Measurements from ENCODE around the gene LCA5.
"Not testable (repeated sequence)": the region's sequence is repeated elsewhere in the genome, so short reads cannot be mapped to it uniquely, and the experiment has no call there.

Gene LCA5

GRCh38 chr6:79536585-79536953 lies 661 bp downstream of the LCA5 start:
- DNase-seq = no peak

DNA sequence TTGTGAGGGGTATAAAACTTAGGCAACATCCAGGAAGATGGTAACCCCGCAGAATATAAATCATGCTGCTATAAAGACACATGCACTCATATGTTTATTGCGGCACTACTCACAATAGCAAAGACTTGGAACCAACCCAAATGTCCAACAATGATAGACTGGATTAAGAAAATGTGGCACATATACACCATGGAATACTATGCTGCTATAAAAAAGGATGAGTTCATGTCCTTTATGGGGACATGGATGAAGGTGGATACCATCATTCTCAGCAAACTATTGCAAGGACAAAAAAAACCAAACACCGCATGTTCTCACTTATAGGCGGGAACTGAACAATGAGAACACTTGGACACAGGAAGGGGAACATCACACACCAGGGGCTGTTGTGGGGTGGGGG lies 7.7 kb downstream of the LCA5 start:
- DNase-seq = not testable (repeated sequence)

GRCh38 chr6:79526897-79527296 lies 10.3 kb downstream of the LCA5 start:
- no peak for DNase-seq

DNA sequence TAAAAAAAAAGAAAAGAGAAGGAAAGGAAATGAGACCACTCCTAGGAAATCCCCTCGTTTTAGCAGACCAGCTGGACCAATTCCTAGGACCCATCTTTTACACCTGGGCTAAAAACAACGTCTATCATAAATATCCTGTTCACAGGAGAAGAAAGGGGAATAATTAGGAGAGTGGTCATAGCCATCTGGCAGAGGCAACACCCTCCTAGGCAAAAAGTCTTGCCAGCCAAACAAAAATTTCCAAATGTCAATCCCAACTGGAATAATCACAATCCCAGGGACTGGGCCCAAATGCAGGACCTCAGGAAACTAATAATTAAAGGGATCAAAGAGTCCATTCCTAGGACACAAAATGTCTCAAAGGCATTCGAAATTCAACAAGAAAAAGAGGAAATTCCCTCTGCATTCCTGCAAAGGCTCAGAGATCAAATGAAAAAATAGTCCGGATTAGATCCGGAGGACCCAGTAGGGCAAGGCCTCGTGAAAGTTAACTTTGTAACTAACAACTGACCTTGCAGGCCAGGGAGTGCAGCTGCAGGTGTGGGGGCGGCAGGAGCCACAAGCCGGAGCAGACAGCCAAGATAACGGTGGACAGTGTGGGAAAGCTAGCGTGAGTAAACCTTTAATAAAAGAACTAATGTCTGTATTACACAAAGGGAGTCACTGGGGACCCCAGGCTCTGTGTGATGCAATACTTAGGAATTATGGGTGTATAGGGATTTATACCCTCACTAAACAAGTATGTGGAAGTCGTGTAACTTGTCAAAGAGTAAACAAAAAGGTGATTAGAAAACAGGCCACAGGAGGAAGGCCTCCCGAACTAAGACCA lies 11.7 kb downstream of the LCA5 start:
- DNase-seq = no peak

- DNase-seq = no peak
These were observed 13.2 kb downstream of the LCA5 start for GRCh38 chr6:79524065-79524464.

DNA sequence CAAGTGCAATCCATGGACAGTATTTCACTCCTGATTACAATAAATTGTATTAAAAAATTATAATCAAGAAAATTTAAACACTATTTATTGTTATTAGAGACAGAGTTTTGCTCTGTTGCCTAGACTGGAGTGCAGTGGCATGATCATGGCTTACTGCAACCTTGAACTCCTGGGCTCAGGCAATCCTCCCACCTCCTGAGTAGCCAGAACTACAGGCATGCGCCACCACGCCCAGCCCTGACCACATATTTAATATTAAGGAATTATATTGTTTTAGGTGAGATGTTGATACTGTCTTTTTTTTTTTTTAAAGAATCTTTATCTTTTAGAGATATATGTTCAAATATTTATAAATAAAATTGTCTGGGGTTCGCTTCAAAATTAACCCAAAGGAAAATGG lies 14.6 kb downstream of the LCA5 start:
- DNase-seq = no peak

- DNase-seq = no peak
These were observed 16.7 kb downstream of the LCA5 start for GRCh38 chr6:79520534-79520933.

DNA sequence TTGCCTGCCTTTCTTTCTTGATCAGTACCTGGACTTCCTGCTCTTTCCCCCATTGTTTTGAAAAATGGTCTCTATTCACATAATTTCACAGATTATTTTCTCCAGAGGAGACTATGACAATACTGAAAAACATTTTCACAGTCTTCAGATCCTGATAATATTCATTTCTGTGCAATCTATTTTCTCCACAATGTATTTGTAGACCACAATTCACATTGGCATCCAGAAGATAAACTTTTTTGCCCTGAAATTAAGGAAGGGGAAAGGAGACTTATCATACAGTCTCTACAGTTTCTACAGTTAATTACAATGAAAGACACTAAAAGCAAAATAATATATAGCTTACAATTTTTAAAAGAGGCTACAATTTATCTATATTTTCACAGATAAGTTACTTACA lies 18.4 kb downstream of the LCA5 start:
- no peak for DNase-seq

DNA sequence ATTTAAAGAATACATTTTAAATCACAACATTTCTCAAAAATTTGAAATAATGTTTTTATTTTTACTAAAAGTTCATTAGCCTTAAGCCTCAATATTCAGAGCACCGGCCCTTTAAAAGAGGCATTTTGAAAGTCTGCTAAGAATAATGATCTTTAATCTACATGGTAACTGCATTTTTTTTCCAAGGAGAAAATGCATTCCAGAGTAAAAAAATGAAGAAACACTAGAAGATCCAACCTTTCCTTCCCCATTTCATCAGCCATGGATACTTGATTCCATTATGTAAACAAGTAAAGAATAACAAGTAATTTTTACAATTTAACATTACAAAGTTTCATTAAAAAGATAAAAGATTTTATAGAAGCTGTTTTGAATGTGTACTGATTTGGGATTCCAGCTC lies 21.8 kb downstream of the LCA5 start:
- no peak for DNase-seq

DNA sequence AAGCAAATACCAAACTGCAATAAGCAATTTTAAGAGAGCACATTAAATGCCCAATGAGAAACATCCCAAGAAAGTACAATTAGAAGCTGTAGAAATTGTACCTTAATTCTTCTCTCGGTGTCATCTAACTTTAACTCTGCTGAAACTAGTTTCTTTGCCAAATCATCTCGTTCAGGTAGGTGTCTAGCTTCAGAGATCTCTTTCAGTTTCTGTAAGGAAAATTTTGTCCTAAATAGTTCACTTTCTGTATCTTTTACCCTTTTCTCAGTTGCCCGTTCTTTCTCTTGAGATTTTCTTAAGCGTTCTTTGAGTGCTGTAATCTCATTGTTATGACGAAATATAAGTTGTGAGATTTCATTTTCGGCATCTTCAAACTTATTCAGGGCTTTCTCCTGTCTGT lies 24.1 kb downstream of the LCA5 start:
- DNase-seq = no peak

DNA sequence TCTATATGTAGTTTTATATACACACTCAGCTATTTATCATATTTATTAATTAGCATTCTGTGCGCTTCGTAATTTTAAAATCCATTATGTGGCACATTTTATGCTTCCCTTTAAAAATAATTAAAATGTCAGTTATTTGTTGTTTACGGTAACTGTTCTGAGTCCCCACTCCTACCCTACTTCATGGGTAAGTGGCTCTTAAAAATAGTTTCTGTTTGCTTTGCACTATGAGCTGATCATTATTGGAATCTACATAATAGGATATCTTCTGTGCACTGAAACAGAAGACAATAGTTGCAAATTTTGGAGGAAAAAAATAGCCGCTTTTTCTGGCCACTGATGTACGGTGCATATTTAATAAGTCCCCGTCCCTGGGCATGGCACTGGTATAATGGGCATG lies 25.2 kb downstream of the LCA5 start:
- DNase-seq = no peak

- no peak for DNase-seq
These were observed 26.5 kb downstream of the LCA5 start for GRCh38 chr6:79510707-79511106.

DNA sequence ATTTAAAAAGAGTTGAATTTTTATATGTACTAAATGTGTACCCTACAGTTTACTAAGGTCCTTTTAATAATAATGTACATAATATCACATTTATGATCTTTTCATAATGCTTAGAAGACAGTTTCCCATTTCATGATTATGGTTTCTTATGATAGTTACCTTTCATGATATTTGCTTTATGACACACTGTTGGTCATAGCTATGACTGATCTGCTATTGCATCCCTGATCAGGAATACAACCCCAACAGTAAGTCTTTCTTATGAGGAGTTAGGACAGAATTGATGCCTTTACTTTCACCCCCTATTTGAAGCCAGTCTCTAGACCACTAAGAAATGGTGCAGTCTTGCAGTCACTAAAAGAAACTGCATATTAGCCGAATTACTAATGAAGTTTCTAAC lies 31.0 kb downstream of the LCA5 start:
- DNase-seq = no peak

GRCh38 chr6:79504372-79504771 lies 32.9 kb downstream of the LCA5 start:
- DNase-seq = no peak

- DNase-seq = no peak
These were observed 38.4 kb downstream of the LCA5 start for GRCh38 chr6:79498842-79499241.

DNA sequence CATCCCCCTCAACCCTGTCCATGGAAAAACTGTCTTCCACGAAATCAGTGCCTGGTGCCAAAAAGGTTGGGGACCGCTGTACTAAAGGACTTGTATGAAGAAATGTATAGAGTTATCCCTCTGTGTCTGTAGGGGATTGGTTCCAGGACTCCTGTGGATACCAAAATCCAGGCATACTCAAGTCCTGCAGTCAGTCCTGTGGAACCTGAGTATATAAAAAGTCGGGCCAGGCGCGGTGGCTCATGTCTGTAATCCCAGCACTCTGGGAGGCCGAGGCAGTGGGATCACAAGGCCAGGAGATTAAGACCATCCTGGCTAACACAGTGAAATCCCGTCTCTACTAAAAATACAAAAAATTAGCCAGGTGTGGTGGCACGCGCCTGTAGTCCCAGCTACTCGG lies 42.0 kb downstream of the LCA5 start:
- no peak for DNase-seq

- no peak for DNase-seq
These were observed 42.4 kb downstream of the LCA5 start for GRCh38 chr6:79494841-79495240.

DNA sequence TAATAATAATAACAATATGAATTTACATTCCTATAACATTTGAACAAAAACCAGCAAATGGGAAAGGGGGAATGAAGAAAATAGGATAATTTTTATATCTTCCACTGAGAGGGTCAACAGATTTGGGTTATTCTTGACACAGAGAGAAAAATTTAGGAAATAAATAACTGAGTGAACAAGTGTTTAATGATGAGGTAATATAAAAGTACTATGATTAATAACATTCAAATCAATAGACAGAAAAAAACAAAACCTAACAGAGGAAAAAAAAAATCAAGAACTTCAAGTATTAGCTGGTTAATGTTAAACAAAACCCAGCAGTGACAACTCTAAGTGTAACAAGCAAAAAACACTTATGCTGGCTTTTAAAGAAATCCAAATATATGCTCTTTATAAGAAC lies 66.5 kb downstream of the LCA5 start:
- DNase-seq = no peak

- DNase-seq = no peak
These were observed 67.6 kb downstream of the LCA5 start for GRCh38 chr6:79469376-79470246.

- no peak for DNase-seq
These were observed 68.6 kb downstream of the LCA5 start for GRCh38 chr6:79468587-79468986.

DNA sequence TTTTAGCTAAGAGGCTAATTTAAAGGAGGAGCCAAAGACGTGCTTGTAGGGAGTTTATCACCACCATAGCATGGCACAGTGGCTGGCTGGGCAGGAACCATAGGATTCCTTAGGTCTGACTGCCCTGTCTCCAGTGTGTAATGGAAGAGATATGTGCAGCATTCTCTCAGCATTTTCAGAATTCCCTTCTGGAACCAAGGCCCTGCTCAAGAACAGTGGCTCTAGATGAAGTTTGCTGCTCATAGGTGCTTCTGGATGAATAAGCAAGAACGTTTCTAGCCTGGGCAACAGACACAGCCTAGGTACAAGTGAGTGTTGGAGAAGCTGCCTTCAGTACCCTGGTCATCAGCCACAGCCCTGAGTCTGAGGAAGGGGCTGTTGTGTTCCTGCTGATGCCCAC lies 69.1 kb downstream of the LCA5 start:
- no peak for DNase-seq

- DNase-seq = peak in 1 of 2 experiments; percentile 18
These were observed 69.5 kb downstream of the LCA5 start for GRCh38 chr6:79467716-79468115.

- peak; percentile 41 to 50 for DNase-seq
These were observed 70.9 kb downstream of the LCA5 start for GRCh38 chr6:79466207-79466834.

DNA sequence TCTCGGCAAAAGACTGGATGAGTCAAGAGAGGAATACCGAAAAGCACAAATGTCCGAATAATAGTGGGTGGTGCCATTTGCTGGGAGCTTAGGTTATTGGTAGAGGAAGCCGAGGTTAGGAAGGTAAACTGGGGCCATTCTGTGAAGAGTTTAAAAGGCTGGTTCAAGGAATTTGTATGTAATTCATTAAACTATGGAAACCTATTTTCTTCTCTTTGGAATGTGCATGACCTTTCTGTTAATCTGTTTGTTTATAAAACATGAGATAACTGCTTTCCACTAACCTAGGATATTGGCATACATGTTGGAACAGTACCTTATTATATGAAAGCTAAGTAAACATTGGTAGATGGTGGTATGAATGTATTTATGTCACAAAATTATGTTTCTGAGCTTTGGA lies 71.8 kb downstream of the LCA5 start:
- DNase-seq = no peak

Data from AML-193 (cell line).